H7 (cell line): ENCODE measurements around the gene USP17L11. TPM values are rescaled to one million over a fixed set of nuclear protein-coding genes. Genes with fewer than 3 reads are reported as not detected.
"Not testable (repeated sequence)": the region's sequence is repeated elsewhere in the genome, so short reads cannot be mapped to it uniquely, and the experiment has no call there.

Experiments used
- DNase-seq: peaks from one replicate; pipeline ENCODE4 v3.0.0; 2012
- H3K27me3 ChIP-seq: 2 replicates; pipeline ENCODE4 v1.6.0; 2011; ENCODE audit warnings: mild to moderate bottlenecking, low read length; ENCODE audit not compliant: control insufficient read depth, insufficient read depth
- H3K36me3 ChIP-seq: replicated peaks from 2 replicates; pipeline ENCODE4 v1.5.1; 2011; ENCODE audit warnings: low read length; ENCODE audit not compliant: control insufficient read depth, insufficient read depth
- H3K4me3 ChIP-seq: 2 replicates; pipeline ENCODE4 v1.5.1; 2011; ENCODE audit warnings: low read depth, mild to moderate bottlenecking, control low read depth, low read length, moderate library complexity; ENCODE audit not compliant: insufficient read depth
- total RNA-seq: library from RNA; depleted of rRNA; stranded (reverse); fragments of >200 nt; shearing (Covaris generic); gene quantifications from 2 replicates; pipeline ENCODE4 v1.2.3, GENCODE V29; 2014; rRNA removed

Gene USP17L11
- not detected in 2 replicates for total RNA-seq

GRCh38 chr4:9215105-9215504 lies at the start of gene USP17L11:
Gene USP17L11, plus strand, starts transcription at chr4:9215405. Its CDS starts 0 bp downstream, at chr4:9215405.
- not testable (repeated sequence) for H3K36me3 ChIP-seq, H3K4me3 ChIP-seq

DNA sequence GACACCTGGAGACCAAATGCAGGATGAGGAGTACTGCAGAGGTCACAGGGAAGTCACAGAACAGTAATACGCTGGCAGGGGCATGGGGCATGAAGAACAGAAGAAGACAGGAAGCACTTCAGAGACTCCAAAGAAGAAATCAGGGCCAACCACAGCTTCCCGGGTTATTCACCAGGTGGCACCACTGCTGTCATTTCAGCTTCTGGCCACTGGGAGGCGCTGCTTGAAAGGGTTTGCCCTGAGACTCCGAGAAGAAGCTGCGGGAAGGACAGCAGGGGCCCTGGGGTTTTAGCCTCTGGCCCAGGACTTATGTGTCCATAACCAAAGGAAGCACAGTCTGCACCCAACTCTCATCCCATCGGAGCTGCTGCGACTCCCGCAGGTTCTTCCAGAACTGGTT lies 49.2 kb upstream of the USP17L11 start:
- not testable (repeated sequence) for H3K36me3 ChIP-seq, DNase-seq, H3K4me3 ChIP-seq, H3K27me3 ChIP-seq

More at GRCh38 chr4:9215105-9215504, at the start of gene USP17L11:
- not testable (repeated sequence) for DNase-seq, H3K27me3 ChIP-seq

GRCh38 chr4:9169791-9170459 lies 45.3 kb upstream of the USP17L11 start, which contains the start of gene FAM90A26:
Gene FAM90A26, plus strand, starts transcription at chr4:9170409. Its CDS starts 2,764 bp downstream, at chr4:9173173.
- not testable (repeated sequence) for H3K4me3 ChIP-seq, H3K36me3 ChIP-seq, DNase-seq, H3K27me3 ChIP-seq

DNA sequence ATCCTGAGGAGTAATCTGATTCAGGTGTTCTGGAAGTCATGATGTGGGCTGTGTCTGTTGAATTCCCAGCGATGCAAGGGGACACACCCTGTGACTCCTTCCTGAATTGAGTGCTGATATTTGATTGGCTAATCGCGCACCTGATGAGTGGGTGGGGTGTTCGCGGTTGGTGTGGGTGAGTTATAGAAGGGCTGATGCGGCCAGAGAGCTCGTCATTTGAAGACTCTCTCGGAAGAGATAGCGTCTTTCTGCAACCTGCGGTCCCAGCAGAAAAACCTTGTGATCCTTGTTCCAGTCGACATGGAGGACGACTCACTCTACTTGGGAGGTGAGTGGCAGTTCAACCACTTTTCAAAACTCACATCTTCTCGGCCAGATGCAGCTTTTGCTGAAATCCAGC lies 4.8 kb upstream of the USP17L11 start, which contains the start of gene USP17L10:
TSS of gene USP17L10 (plus strand) at position 301 of the 400 bp plus-strand sequence. CDS start at position 301, 0 bp downstream.
- DNase-seq, H3K27me3 ChIP-seq, H3K36me3 ChIP-seq: not testable (repeated sequence)

DNA sequence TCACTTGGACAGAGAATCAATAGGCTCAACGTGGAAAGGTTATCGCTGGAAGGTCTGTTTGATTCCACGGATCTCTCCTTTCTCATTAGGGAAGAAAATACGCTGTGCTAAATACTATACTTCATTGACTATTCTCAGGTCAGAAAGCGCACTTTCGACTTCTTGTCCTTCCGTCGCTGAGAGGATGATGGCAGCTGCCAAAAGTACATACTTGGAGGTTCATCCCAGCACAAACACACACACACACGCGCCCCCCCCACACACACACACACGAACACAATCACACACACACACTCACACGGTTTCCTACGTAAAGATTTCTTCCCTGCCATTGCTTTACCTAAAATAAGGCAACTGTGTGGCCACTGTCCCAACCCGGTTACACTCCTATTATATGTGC lies 504 bp upstream of the USP17L11 start:
- not testable (repeated sequence) for H3K36me3 ChIP-seq, H3K27me3 ChIP-seq, H3K4me3 ChIP-seq, DNase-seq

More for the DNA sequence above, 4.8 kb upstream of the USP17L11 start, which contains the start of gene USP17L10:
- not testable (repeated sequence) for H3K4me3 ChIP-seq

GRCh38 chr4:9219852-9220251 lies 4.6 kb downstream of the USP17L11 start, which contains the start of gene USP17L12:
Gene USP17L12, plus strand, starts transcription at chr4:9220152. Its CDS starts 0 bp downstream, at chr4:9220152.
- not testable (repeated sequence) for DNase-seq, H3K27me3 ChIP-seq, H3K36me3 ChIP-seq, H3K4me3 ChIP-seq

GRCh38 chr4:9224596-9224995 lies 9.4 kb downstream of the USP17L11 start, which contains the start of gene USP17L13:
Gene USP17L13, plus strand, starts transcription at chr4:9224896. Its CDS starts 0 bp downstream, at chr4:9224896.
- not testable (repeated sequence) for H3K4me3 ChIP-seq, H3K27me3 ChIP-seq, H3K36me3 ChIP-seq, DNase-seq

- H3K4me3 ChIP-seq, H3K36me3 ChIP-seq, H3K27me3 ChIP-seq, DNase-seq: not testable (repeated sequence)
Measured at GRCh38 chr4:9230249-9230648, 15.0 kb downstream of the USP17L11 start.

DNA sequence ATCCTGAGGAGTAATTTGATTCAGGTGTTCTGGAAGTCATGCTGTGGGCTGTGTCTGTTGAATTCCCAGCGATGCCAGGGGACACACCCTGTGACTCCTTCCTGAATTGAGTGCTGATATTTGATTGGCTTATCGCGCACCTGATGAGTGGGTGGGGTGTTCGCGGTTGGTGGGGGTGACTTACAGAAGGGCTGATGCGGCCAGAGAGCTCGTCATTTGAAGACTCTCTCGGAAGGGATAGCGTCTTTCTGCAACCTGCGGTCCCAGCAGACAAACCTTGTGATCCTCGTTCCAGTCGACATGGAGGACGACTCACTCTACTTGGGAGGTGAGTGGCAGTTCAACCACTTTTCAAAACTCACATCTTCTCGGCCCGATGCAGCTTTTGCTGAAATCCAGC lies 18.9 kb downstream of the USP17L11 start, which contains the start of gene USP17L15:
TSS of gene USP17L15 (plus strand) at position 301 of the 400 bp plus-strand sequence. CDS start at position 301, 0 bp downstream.
- H3K4me3 ChIP-seq, DNase-seq, H3K36me3 ChIP-seq, H3K27me3 ChIP-seq: not testable (repeated sequence)

- not testable (repeated sequence) for DNase-seq, H3K4me3 ChIP-seq, H3K36me3 ChIP-seq, H3K27me3 ChIP-seq
Measured at GRCh38 chr4:9238461-9238860, 23.3 kb downstream of the USP17L11 start.

DNA sequence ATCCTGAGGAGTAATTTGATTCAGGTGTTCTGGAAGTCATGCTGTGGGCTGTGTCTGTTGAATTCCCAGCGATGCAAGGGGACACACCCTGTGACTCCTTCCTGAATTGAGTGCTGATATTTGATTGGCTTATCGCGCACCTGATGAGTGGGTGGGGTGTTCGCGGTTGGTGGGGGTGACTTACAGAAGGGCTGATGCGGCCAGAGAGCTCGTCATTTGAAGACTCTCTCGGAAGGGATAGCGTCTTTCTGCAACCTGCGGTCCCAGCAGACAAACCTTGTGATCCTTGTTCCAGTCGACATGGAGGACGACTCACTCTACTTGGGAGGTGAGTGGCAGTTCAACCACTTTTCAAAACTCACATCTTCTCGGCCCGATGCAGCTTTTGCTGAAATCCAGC lies 28.4 kb downstream of the USP17L11 start, which contains the start of gene USP17L17:
TSS of gene USP17L17 (plus strand) at position 301 of the 400 bp plus-strand sequence. CDS start at position 301, 0 bp downstream.
- H3K4me3 ChIP-seq, DNase-seq, H3K36me3 ChIP-seq, H3K27me3 ChIP-seq: not testable (repeated sequence)

GRCh38 chr4:9247953-9248680 lies 32.9 kb downstream of the USP17L11 start, which contains the start of gene USP17L18:
Gene USP17L18, plus strand, starts transcription at chr4:9248630. Its CDS starts 0 bp downstream, at chr4:9248630.
- not testable (repeated sequence) for H3K4me3 ChIP-seq, H3K27me3 ChIP-seq, DNase-seq, H3K36me3 ChIP-seq

DNA sequence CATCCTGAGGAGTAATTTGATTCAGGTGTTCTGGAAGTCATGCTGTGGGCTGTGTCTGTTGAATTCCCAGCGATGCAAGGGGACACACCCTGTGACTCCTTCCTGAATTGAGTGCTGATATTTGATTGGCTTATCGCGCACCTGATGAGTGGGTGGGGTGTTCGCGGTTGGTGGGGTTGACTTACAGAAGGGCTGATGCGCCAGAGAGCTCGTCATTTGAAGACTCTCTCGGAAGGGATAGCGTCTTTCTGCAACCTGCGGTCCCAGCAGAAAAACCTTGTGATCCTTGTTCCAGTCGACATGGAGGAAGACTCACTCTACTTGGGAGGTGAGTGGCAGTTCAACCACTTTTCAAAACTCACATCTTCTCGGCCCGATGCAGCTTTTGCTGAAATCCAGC lies 37.9 kb downstream of the USP17L11 start, which contains the start of gene USP17L19:
TSS of gene USP17L19 (plus strand) at position 301 of the 400 bp plus-strand sequence. CDS start at position 301, 0 bp downstream.
- not testable (repeated sequence) for H3K36me3 ChIP-seq, DNase-seq, H3K27me3 ChIP-seq, H3K4me3 ChIP-seq

- not testable (repeated sequence) for DNase-seq, H3K4me3 ChIP-seq, H3K27me3 ChIP-seq, H3K36me3 ChIP-seq
Measured at GRCh38 chr4:9257824-9258223, 42.6 kb downstream of the USP17L11 start, which contains the start of gene USP17L20. Gene USP17L20, plus strand, starts transcription at chr4:9258124. Its CDS starts 0 bp downstream, at chr4:9258124.
